ENCODE measurements around the gene BBS9. TPM values are rescaled to one million over a fixed set of nuclear protein-coding genes. Genes with fewer than 3 reads are reported as not detected.

The BBS9 gene
- total and polyA plus RNA-seq, 4 donors = 2.3 to 9.5 (median 4.5) TPM

GRCh38 chr7:33143996-33144718, 14.8 kb downstream of the BBS9 start:
- WGBS = 66% methylated on average over 4 of the region's 4 CpGs

More at GRCh38 chr7:33143996-33144718, 14.8 kb downstream of the BBS9 start:
- DNase-seq (ENCODE audit: low spot score) = no peak
- H3K27me3 ChIP-seq (ENCODE audit: control insufficient read depth in 4 of 4, insufficient read depth in 4 of 4, low read length in 3 of 4) = no peaks in the 10 kb centered on the region
- H3K36me3 ChIP-seq (ENCODE audit: control insufficient read depth in 4 of 4, insufficient read depth in 3 of 4, low read depth in 1 of 4, low read length in 3 of 4) = peaks cover 0 to 1% (median 0%) of the 10 kb centered on the region in 4 donors
- TF ChIP-seq RAD21 (IDR thresholded peaks at IDR 0.05) = no peak
- TF ChIP-seq SP1 (IDR thresholded peaks at IDR 0.05) = no peak
- TF ChIP-seq HNF4G (IDR thresholded peaks at IDR 0.05) = no peak
- TF ChIP-seq TAF1 (conservative IDR thresholded peaks at IDR 0.05) = no peak
- TF ChIP-seq RXRA (IDR thresholded peaks at IDR 0.05) = no peak
- TF ChIP-seq, protein P1, sequence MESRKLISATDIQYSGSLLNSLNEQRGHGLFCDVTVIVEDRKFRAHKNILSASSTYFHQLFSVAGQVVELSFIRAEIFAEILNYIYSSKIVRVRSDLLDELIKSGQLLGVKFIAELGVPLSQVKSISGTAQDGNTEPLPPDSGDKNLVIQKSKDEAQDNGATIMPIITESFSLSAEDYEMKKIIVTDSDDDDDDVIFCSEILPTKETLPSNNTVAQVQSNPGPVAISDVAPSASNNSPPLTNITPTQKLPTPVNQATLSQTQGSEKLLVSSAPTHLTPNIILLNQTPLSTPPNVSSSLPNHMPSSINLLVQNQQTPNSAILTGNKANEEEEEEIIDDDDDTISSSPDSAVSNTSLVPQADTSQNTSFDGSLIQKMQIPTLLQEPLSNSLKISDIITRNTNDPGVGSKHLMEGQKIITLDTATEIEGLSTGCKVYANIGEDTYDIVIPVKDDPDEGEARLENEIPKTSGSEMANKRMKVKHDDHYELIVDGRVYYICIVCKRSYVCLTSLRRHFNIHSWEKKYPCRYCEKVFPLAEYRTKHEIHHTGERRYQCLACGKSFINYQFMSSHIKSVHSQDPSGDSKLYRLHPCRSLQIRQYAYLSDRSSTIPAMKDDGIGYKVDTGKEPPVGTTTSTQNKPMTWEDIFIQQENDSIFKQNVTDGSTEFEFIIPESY (IDR thresholded peaks at IDR 0.05) = no peak
- TF ChIP-seq CTCF (IDR thresholded peaks at IDR 0.05; ENCODE audit: low read depth, low read length, missing input control) = no peak
- TF ChIP-seq YY1 (IDR thresholded peaks at IDR 0.05) = no peak
- no peak for TF ChIP-seq FOXA1 (IDR thresholded peaks at IDR 0.05)
- TF ChIP-seq REST (IDR thresholded peaks at IDR 0.05) = no peak
- no peak for TF ChIP-seq EGR1 (IDR thresholded peaks at IDR 0.05; ENCODE audit: low read depth in 2 of 2)
- TF ChIP-seq GABPA (IDR thresholded peaks at IDR 0.05 in 1 of 2, conservative IDR thresholded peaks at IDR 0.05 in 1 of 2) = no peak
- TF ChIP-seq JUND (IDR thresholded peaks at IDR 0.05) = no peak
- TF ChIP-seq HNF4A (conservative IDR thresholded peaks at IDR 0.05) = no peak
- TF ChIP-seq, protein P2, sequence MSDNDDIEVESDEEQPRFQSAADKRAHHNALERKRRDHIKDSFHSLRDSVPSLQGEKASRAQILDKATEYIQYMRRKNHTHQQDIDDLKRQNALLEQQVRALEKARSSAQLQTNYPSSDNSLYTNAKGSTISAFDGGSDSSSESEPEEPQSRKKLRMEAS (IDR thresholded peaks at IDR 0.05) = no peak
- TF ChIP-seq ATF3 (IDR thresholded peaks at IDR 0.05) = no peak
- no peak for TF ChIP-seq NR2F2 (IDR thresholded peaks at IDR 0.05)
- H3K4me3 ChIP-seq (ENCODE audit: low read depth in 1 of 3, low read length in 3 of 3) = no peak overlapping the region
- no peaks in the 10 kb centered on the region for H3K4me1 ChIP-seq (ENCODE audit: control insufficient read depth in 4 of 4, insufficient read depth in 4 of 4, low read length in 3 of 4)
- no peaks in the 10 kb centered on the region for H3K9me3 ChIP-seq (ENCODE audit: control insufficient read depth in 4 of 4, low read length in 3 of 4)
- H3K9ac ChIP-seq (ENCODE audit: low read depth in 1 of 2, low read length in 2 of 2) = no peak overlapping the region
- no peak overlapping the region for H3K27ac ChIP-seq (ENCODE audit: low read depth in 1 of 2, low read length in 2 of 2)
